ENCODE measurements around the gene ZNF592. TPM values are rescaled to one million over a fixed set of nuclear protein-coding genes. Genes with fewer than 3 reads are reported as not detected.
A peak's percentile ranks its signal among the peaks of the same experiment; 100 is the strongest.

Gene ZNF592
- total RNA-seq, 3 donors from 2014 or later = 29.4 to 35.3 (median 33.4) TPM

DNA sequence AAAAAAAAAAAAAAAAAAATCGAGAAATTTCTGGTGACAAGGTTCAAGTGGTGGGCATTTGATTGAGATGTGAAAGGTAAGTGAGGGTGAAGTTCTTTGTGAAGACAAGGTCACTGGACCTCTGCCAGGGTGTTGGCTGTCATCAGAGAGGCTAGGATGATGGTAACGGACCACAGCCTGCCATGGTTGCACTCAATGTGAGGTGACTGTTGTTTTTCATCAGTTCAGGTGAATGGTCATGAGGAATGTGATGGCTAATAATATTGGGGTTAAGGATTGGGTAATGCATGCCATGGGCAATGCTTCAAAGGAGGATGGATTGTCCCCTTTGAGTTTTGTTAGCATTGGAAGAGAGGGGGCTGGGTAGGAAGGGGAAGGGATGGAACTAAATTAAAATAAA lies 64.5 kb downstream of the ZNF592 start:
- ATAC-seq (no peak), DNase-seq (no peak)
- H3K36me3 ChIP-seq (ENCODE audit: low read depth) = no peaks in the 10 kb centered on the region
- TF ChIP-seq, protein P1, sequence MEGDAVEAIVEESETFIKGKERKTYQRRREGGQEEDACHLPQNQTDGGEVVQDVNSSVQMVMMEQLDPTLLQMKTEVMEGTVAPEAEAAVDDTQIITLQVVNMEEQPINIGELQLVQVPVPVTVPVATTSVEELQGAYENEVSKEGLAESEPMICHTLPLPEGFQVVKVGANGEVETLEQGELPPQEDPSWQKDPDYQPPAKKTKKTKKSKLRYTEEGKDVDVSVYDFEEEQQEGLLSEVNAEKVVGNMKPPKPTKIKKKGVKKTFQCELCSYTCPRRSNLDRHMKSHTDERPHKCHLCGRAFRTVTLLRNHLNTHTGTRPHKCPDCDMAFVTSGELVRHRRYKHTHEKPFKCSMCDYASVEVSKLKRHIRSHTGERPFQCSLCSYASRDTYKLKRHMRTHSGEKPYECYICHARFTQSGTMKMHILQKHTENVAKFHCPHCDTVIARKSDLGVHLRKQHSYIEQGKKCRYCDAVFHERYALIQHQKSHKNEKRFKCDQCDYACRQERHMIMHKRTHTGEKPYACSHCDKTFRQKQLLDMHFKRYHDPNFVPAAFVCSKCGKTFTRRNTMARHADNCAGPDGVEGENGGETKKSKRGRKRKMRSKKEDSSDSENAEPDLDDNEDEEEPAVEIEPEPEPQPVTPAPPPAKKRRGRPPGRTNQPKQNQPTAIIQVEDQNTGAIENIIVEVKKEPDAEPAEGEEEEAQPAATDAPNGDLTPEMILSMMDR (IDR thresholded peaks at IDR 0.05) = no peak
- H3K4me3 ChIP-seq = no peak overlapping the region
- H3K9me3 ChIP-seq = no peaks in the 10 kb centered on the region
- intact Hi-C loops (cut with DNase I, micrococcal nuclease) = no loop called here
- no peaks in the 10 kb centered on the region for H3K4me1 ChIP-seq (ENCODE audit: low read depth)

DNA sequence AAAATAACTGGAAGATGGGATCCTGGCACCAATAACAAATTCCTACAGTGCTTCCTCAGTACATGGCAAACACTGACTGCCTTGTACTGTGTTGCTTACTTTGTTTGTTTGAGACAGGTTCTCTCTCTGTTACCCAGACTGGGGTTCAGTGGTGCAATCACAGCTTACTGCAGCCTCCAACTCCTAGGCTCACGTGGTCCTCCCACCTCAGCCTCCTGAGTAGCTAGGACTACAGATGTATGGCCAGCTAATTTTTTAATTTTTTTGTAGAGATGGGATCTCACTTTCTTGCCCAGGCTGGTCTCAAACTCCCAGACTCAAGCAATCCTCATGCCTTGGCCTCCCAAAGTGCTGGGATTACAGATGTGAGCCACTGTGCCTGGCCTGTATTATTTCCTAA lies 65.0 kb downstream of the ZNF592 start:
- no peak overlapping the region for H3K4me3 ChIP-seq
- no peak for DNase-seq
- no peaks in the 10 kb centered on the region for H3K9me3 ChIP-seq
- no peak for ATAC-seq
- TF ChIP-seq, protein P1 (IDR thresholded peaks at IDR 0.05) = no peak
- H3K4me1 ChIP-seq (ENCODE audit: low read depth) = peaks cover 3% of the 10 kb centered on the region
- intact Hi-C loops (cut with DNase I, micrococcal nuclease) = no loop called here
- H3K36me3 ChIP-seq (ENCODE audit: low read depth) = no peaks in the 10 kb centered on the region

- TF ChIP-seq, protein P1 (IDR thresholded peaks at IDR 0.05) = no peak
- intact Hi-C loops (cut with DNase I, micrococcal nuclease) = no loop called here
- ATAC-seq (no peak), DNase-seq (no peak)
- no peaks in the 10 kb centered on the region for H3K9me3 ChIP-seq
- H3K4me1 ChIP-seq (ENCODE audit: low read depth) = peaks cover 3% of the 10 kb centered on the region
- no peaks in the 10 kb centered on the region for H3K36me3 ChIP-seq (ENCODE audit: low read depth)
- H3K4me3 ChIP-seq = no peak overlapping the region
These were observed 65.5 kb downstream of the ZNF592 start for GRCh38 chr15:84813931-84814330.

DNA sequence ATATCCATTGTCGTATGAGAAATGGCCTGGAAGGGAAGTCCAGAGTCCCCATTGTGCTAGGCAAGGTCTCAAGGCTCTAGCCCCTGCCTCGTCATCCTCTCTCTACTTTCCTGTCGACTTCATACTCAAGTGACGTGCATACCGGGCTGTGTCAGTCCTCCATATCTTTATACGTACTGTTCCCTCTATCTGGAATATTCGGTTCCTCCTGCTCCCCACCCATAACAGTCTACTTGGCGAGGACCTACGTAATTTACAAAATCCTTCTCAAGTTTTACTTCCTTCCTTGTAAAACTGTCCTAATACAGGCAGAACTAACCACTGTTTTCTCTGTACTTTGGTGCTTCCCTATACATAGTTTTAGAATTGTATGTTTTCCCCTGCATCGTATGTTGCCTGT lies 66.5 kb downstream of the ZNF592 start:
- Histone ChIP-seq H3K4me1 (ENCODE audit: low read depth) (peaks cover 3% of the 10 kb centered on the region), H3K9me3 (no peaks in the 10 kb centered on the region)
- intact Hi-C loops (cut with DNase I, micrococcal nuclease) = no loop called here

DNA sequence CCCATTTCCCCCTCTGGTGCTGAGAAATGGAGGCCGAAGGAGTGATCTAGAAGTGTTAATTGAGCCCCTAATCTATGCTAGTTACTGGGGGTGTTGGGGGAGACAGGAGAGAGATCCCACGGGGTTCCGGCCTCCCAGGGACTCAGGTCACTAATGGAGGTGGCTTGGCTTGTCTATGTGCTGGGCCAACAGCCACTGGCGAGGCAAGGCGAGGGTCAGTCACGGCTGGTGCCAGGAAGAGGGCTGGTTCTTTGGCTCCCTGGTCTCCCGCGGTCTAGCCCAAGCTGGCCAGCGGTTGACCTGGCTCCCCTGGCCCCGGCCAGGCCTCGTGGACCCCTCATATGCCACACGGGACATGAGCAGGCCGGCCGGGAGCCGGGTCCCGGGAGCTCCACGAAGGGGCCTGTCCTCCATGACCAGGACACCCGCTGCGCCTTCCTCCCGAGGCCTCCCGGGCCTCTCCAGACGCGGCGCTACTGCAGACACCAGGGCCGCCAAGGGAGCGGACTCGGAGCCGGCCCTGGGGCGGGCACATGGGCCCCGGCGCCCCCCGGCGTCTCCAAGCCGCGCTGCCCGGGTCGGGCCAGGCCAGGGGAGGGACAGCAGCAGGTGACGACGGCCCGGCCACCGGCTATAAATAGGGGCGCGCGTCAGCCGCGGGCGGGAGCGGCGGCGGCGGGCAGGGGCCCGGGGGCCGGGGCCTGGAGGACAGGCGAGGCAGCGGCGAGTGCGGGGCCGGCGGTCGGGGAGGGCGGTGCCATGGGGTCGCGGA lies 68.5 kb downstream of the ZNF592 start, which contains the start of gene ALPK3:
TSS of gene ALPK3 (plus strand) at position 663 of the 772 bp plus-strand sequence. CDS start at position 760, 97 bp downstream.
- peak; percentile 59 for ATAC-seq
- peak in 2 of 3 donors; percentile 11 to 50 for DNase-seq
- TF ChIP-seq, protein P1 (IDR thresholded peaks at IDR 0.05) = no peak
- no peak within 1 kb of the TSS for H3K4me3 ChIP-seq
- no peaks in the 10 kb centered on the region for H3K9me3 ChIP-seq
- intact Hi-C loops (cut with DNase I, micrococcal nuclease) = no loop called here
- H3K4me1 ChIP-seq (ENCODE audit: low read depth) = peaks cover 3% of the 10 kb centered on the region
- H3K36me3 ChIP-seq (ENCODE audit: low read depth) = no peaks in the 10 kb centered on the region

More for the DNA sequence above, 66.5 kb downstream of the ZNF592 start:
- H3K4me3 ChIP-seq = no peak overlapping the region
- H3K36me3 ChIP-seq (ENCODE audit: low read depth) = no peaks in the 10 kb centered on the region
- no peak for DNase-seq
- TF ChIP-seq, protein P1 (IDR thresholded peaks at IDR 0.05) = no peak
- no peak for ATAC-seq

Data from mucosa of descending colon (tissue), 3 donors.